ENCODE measurements around the gene DTD1.
"Not testable (repeated sequence)": the region's sequence is repeated elsewhere in the genome, so short reads cannot be mapped to it uniquely, and the experiment has no call there.

The DTD1 gene

GRCh38 chr20:18775633-18776032 lies 187.8 kb downstream of the DTD1 start:
- DNase-seq, result no peak
- no peaks in the 10 kb centered on the region for H3K27me3 ChIP-seq (replicated peaks)
- H3K4me3 ChIP-seq (ENCODE audit: low read depth, low read length), result no peak overlapping the region
- in situ Hi-C loops (cut with HindIII; ENCODE audit: low pct_ligation_motif_present, low sequenced_read_pairs), result loop anchor here (25.0 kb wide), 1 partner anchor 138 kb away; no protein-coding TSS in a partner anchor
- TF ChIP-seq CTCF (IDR thresholded peaks at IDR 0.05; ENCODE audit: low read depth, low read length, missing control alignments), result no peak
- no peaks in the 10 kb centered on the region for H3K36me3 ChIP-seq (replicated peaks)
- no peak overlapping the region for H3K27ac ChIP-seq

- Histone ChIP-seq H3K27ac (no peak overlapping the region), H3K4me3 (ENCODE audit: low read depth, low read length) (no peak overlapping the region), H3K36me3 (replicated peaks) (no peaks in the 10 kb centered on the region), H3K27me3 (replicated peaks) (no peaks in the 10 kb centered on the region)
- peak; percentile 5 for TF ChIP-seq CTCF (IDR thresholded peaks at IDR 0.05; ENCODE audit: low read depth, low read length, missing control alignments)
- no peak for DNase-seq
- in situ Hi-C loops (cut with HindIII; ENCODE audit: low pct_ligation_motif_present, low sequenced_read_pairs), result loop anchor here (25.0 kb wide), 1 partner anchor 142 kb away; no protein-coding TSS in a partner anchor
Observed at GRCh38 chr20:18778690-18779392, 191.0 kb downstream of the DTD1 start.

- Histone ChIP-seq H3K27me3 (replicated peaks) (no peaks in the 10 kb centered on the region), H3K36me3 (replicated peaks) (no peaks in the 10 kb centered on the region), H3K27ac (no peak overlapping the region), H3K4me3 (ENCODE audit: low read depth, low read length) (no peak overlapping the region)
- no peak for TF ChIP-seq CTCF (IDR thresholded peaks at IDR 0.05; ENCODE audit: low read depth, low read length, missing control alignments)
- DNase-seq, result no peak
- in situ Hi-C loops (cut with HindIII; ENCODE audit: low pct_ligation_motif_present, low sequenced_read_pairs), result loop anchor here (25.0 kb wide), 1 partner anchor 143 kb away; no protein-coding TSS in a partner anchor
Observed at GRCh38 chr20:18780385-18781130, 192.7 kb downstream of the DTD1 start.

GRCh38 chr20:18781509-18781908 lies 193.7 kb downstream of the DTD1 start:
- TF ChIP-seq CTCF (IDR thresholded peaks at IDR 0.05; ENCODE audit: low read depth, low read length, missing control alignments), result no peak
- no peak for DNase-seq

GRCh38 chr20:18783385-18783959 lies 195.6 kb downstream of the DTD1 start:
- no peaks in the 10 kb centered on the region for H3K36me3 ChIP-seq (replicated peaks)
- no peaks in the 10 kb centered on the region for H3K27me3 ChIP-seq (replicated peaks)
- in situ Hi-C loops (cut with HindIII; ENCODE audit: low pct_ligation_motif_present, low sequenced_read_pairs), result loop anchor here (25.0 kb wide), 1 partner anchor 146 kb away; no protein-coding TSS in a partner anchor
- no peak for TF ChIP-seq CTCF (IDR thresholded peaks at IDR 0.05; ENCODE audit: low read depth, low read length, missing control alignments)
- no peak overlapping the region for H3K4me3 ChIP-seq (ENCODE audit: low read depth, low read length)
- no peak overlapping the region for H3K27ac ChIP-seq
- no peak for DNase-seq

More at GRCh38 chr20:18781509-18781908, 193.7 kb downstream of the DTD1 start:
- Histone ChIP-seq H3K27ac (no peak overlapping the region), H3K36me3 (replicated peaks) (no peaks in the 10 kb centered on the region), H3K4me3 (ENCODE audit: low read depth, low read length) (no peak overlapping the region), H3K27me3 (replicated peaks) (no peaks in the 10 kb centered on the region)
- in situ Hi-C loops (cut with HindIII; ENCODE audit: low pct_ligation_motif_present, low sequenced_read_pairs), result loop anchor here (25.0 kb wide), 1 partner anchor 144 kb away; no protein-coding TSS in a partner anchor

GRCh38 chr20:18787046-18787445 lies 199.2 kb downstream of the DTD1 start:
- H3K36me3 ChIP-seq (replicated peaks); H3K27ac ChIP-seq; H3K4me3 ChIP-seq (ENCODE audit: low read depth, low read length); H3K27me3 ChIP-seq (replicated peaks); DNase-seq: not testable (repeated sequence)
- in situ Hi-C loops (cut with HindIII; ENCODE audit: low pct_ligation_motif_present, low sequenced_read_pairs), result loop anchor here (25.0 kb wide), 1 partner anchor 150 kb away; no protein-coding TSS in a partner anchor

Measured in brain microvascular endothelial cell (primary cell).